Embryonic facial prominence (tissue), 1 donor: ENCODE data around the gene CTIF.
"Not testable (repeated sequence)": the region's sequence is repeated elsewhere in the genome, so short reads cannot be mapped to it uniquely, and the experiment has no call there.

Experiments used
- DNase-seq: peaks from one replicate; pipeline ENCODE4 v3.0.0-alpha.2; 2016; ENCODE audit errors: extremely low spot score

CTIF gene

GRCh38 chr18:48641981-48642380, 103.2 kb downstream of the CTIF start:
- DNase-seq: no peak

- no peak for DNase-seq
These were observed 103.7 kb downstream of the CTIF start for GRCh38 chr18:48642503-48642902.

GRCh38 chr18:48643262-48643661, 104.4 kb downstream of the CTIF start:
- no peak for DNase-seq

- DNase-seq: no peak
These were observed 105.2 kb downstream of the CTIF start for GRCh38 chr18:48644029-48644428.

GRCh38 chr18:48645427-48646002, 106.7 kb downstream of the CTIF start:
- no peak for DNase-seq

- no peak for DNase-seq
These were observed 108.1 kb downstream of the CTIF start for GRCh38 chr18:48646976-48647375.

GRCh38 chr18:48649231-48649630, 110.4 kb downstream of the CTIF start:
- DNase-seq: no peak

GRCh38 chr18:48654591-48654990, 115.8 kb downstream of the CTIF start:
- not testable (repeated sequence) for DNase-seq

GRCh38 chr18:48655508-48655907, 116.7 kb downstream of the CTIF start:
- no peak for DNase-seq

- no peak for DNase-seq
These were observed 117.3 kb downstream of the CTIF start for GRCh38 chr18:48656176-48656575.

GRCh38 chr18:48656582-48656981, 117.8 kb downstream of the CTIF start:
- no peak for DNase-seq

GRCh38 chr18:48657447-48658120, 118.8 kb downstream of the CTIF start:
- DNase-seq: no peak

- DNase-seq: no peak
These were observed 119.9 kb downstream of the CTIF start for GRCh38 chr18:48658721-48659120.

- no peak for DNase-seq
These were observed 120.6 kb downstream of the CTIF start for GRCh38 chr18:48659188-48660009.

- no peak for DNase-seq
These were observed 121.8 kb downstream of the CTIF start for GRCh38 chr18:48660346-48661228.

- DNase-seq: no peak
These were observed 122.6 kb downstream of the CTIF start for GRCh38 chr18:48661421-48661820.

GRCh38 chr18:48662011-48662661, 123.3 kb downstream of the CTIF start:
- no peak for DNase-seq

GRCh38 chr18:48663096-48663930, 124.5 kb downstream of the CTIF start:
- no peak for DNase-seq

GRCh38 chr18:48663931-48664847, 125.4 kb downstream of the CTIF start:
- no peak for DNase-seq
